Inferior parietal cortex (tissue), 1 donor: ENCODE data around the gene OXNAD1.

Experiments used
- DNase-seq: peaks from one replicate; pipeline ENCODE4 v3.0.0-alpha.2; 2016; ENCODE audit errors: extremely low spot score

The OXNAD1 gene

DNA sequence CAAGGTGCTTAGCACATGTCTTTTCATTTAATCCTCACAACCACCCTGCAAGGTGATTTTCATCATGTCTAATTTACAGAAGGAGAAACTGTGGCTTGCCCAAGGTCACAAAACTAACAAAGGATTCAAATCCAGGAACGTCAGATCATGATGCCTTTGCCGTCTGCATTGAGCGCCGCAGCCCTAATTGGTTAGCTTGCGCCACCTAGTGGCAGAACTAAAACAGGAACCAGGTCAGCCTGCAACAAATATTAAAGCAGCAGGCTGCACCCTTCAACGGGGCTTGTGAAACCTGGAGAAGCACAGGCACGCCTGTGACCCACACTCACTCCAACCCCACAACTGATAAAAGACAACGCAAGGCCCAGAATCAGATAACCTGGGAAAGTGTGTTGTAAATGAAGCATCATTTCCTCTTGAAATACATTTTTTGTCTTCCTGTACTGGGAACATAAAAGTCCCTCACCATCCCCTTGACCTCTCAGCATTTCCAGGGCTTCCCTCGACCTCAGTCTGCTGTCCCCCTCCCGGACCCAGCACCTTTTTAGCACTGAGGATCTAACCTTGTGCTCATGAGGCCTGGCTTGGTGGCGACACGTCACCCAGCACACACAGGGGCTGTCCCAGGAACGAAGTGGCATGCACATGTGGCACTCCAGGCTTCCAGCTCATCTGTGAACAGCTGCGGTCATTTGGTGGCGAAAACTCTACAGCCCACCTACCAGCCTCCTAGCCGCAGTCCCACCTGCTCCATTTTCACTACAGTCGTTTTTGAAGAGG lies 17.5 kb upstream of the OXNAD1 start:
- peak; percentile 96 for DNase-seq

DNA sequence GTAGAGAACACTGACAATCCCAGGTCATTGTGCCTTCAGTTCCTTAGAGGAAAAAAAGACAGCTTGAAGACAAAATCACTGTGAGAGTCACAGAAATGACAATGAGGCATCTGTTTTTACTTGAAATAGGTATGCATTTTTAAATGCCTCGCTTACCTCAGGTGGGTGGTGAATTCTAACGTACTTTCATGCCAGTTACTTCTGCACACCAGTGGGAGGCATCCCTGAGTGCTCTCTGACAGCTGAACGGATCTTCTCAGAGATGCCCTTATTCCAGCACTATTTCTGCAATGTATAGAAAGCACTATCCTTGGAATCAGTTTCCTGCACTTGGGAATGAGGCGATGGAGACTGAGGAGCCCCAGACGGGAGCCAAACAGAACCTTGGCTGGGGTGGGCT lies 16.5 kb upstream of the OXNAD1 start:
- no peak for DNase-seq

DNA sequence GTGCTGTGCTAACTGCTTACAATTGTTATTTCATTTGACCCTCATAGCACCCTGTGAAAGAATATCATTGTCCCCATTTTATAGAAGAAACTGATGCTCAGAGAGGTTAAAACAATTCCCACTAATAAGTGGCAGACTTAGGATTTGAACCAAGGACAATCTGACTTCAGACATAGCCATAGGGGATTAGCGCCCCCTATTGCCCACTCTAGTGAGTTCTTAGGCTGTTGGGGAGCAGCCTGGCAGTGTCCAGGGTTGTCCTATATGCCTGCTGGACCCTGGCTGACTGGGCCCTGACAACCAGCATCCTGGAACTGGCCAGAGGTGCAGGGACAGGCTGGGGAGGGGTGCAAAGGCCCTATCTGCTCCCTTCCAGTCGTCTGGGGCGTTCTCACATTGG lies 15.7 kb upstream of the OXNAD1 start:
- no peak for DNase-seq

DNA sequence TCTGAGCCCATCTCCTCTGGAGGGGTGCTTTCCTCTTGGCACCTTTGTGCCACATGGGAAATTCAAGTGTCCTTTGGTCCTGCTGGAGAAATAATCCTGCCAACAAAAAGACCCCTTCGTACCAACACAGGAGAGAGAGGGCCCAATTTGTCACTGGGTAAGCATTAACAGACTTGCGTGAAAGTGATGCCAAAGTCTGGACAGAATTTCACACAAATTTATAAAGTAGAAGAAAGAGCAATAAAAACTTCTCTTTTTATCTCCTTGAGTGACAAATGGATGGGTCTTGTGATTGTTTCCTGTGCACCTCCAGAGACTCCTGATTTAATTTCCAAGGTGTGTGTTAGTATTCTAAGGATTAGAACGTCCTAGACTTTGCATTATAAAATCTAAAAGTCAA lies 15.1 kb upstream of the OXNAD1 start:
- DNase-seq = no peak

DNA sequence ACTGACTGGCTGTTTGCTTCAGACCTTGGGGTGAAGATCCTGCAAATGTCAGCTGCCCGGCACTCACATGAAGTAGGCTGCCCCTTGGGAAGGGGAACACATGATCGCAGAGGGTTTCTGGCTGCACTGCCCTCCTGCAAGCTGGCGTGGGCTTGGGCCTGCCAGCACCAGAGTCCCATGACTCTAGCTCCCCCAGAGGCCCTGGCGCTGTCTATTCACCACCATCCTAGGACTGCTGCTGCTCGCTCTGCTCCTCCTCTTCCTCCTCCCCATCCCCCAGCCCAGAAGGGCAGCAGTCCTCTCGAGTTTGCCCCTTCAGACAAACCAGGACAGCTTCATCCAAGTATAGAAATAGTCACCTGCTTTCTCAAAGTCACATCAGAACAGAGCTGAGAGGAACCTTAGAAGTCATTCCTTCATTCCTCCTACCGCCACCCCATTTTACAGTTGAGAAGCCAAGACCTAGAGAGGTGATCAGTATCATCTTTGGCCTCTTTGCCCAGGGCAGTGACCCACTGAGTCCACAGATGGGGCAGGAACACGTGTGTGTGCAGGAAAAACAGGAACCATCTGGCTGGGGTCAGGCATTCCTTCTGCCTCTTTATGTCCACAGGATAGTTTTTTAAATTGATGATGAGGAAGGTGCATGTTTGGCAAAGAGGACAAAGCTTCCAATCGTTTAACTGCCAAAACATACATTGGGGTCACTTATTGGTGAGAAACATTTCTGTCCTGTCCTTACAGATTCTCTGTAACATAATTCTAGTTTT lies 13.5 kb upstream of the OXNAD1 start:
- DNase-seq = no peak

DNA sequence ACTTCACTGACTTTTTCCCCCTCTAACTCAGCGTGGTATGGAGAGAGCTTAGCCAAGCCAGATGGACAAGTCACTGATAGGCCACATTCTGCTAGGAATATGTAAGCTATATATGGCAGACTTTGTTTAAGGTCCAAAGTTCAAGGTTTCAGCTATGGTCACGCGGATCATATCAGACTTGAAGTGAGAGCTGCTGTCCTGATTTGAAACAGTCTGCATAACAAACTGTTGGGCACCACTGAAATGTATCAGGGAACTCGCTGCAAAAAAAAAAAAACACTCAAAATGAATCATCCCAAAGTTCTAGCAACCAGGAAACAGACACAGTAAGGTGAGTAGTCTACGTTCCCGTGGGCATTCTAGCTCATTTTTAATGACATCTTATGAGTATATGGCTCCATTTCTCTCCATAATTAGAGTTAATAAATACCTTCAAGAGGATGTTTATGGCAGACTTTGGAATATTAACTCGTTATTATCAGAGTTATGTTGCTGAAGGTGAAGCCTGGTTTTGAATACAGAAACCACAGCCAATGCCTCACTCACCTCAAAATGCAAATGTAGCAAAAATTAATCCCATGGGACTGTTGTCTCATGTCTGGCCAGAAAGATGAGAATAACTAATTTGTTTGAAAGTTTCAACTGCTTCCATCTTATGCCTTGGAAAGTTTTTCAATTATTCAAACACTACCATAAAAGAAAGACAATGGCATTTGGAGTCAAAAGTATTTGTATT lies 12.6 kb upstream of the OXNAD1 start:
- DNase-seq = no peak

DNA sequence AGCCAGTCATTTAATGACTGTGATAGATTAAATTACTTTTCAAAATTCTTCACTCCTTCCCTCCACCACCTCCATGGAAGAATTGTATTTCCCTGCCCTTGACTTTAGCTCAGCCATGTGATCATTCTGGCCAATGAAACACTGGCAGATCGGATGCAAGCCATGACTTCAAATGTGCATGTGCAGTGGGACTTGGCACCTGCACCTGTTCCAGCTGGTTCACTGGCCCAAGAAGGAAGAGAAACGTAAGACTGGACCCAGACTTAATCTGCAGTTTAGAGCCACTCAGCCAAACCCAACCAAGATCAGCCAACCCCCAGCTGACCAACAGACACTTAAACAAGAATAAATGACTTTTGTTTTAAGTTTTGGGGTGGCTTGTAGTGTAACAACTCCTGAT lies 12.0 kb upstream of the OXNAD1 start:
- DNase-seq = no peak

DNA sequence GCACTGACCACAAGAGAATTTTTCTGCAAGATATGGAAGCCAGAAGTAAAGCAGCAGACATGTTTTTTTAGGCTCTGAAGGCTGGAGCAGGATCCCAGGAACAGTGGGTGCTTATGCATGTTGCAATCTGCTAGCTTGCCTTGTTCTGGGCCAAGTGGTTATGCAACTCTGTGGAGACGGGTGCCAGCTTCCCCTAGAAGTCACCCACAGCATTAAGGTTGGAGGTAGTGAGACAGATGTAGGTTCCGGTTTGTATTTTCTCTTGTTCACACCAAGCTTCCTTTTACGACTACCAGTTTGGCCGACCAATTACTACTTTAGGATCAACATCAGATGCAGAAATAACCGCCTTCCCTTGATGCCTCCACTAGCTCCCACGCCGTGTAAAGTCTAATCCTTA lies 11.4 kb upstream of the OXNAD1 start:
- DNase-seq = peak; percentile 54

DNA sequence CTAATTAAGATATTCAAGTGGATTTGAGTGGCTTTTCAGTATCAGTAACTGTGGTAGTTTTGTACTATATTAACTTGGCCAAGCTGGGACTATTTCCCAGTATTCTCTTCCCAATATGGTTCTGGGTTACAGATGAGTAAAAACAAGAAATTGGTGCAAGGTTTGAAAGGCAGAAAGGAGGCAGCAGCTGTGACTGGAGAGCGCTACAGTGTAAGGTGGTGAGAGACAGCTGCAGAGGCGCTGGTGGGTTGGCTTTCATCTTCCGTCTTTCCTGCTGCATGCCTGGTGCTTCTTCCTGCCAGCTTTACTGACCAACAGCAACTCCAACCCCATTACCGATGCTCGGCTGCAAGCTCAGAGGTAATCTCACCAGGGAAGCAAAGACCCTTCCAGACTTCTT lies 10.1 kb upstream of the OXNAD1 start:
- no peak for DNase-seq

DNA sequence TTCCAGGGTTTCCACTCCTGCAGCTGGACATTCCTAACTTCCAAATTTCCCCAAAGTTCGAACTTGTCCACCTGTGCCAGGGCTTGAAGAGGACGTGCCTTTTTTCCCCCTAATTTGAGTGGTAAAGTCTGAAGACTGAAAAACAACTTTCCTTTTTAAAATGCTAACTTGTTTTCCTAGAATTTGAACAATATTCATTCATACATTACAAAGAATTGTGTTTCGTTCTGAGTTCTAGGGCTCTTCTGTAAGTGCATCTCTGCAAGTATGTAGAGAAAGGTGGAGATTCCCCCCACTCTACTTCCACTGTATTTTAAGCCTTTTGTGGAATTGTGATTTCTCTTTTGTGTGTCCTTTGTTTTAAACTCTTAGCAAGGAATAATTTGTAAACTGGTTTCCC lies 9.7 kb upstream of the OXNAD1 start:
- no peak for DNase-seq

DNA sequence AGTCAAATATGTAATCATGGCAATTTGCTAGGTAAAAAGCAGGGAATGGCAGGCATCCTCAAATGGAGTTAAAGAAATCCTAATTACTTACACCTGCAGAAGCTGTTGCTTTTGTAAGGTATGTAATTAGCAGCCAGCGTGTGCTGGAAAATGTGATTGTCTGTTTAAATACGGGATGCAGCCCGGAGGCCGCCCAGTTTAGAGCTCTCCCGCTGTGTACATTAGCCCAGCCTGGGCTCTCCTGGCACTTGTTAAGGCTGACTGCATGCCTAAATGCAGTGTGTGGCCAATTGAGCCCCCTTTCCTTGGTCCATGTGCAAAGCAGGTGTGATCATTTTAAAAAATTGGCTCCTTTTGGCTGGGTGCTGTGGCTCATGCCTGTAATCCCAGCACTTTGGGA lies 9.3 kb upstream of the OXNAD1 start:
- no peak for DNase-seq

DNA sequence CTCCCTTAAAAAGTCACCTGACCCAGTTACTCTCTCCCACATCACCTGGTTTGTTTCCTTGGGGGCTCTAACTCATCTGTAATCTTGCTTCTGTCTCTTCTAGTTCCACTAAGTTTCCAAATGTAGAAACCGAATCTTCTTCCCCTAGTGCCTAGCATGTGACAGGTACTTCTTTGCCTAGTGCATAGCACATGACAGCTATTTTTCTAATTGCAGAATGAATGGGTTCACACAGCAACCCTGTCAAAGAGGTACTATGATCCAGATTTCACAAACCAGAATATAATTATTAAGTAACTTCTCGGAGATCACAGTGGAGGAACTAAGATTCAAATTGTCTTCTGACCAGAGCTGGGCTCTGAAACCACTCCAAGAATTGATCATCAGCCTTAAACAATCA lies 7.7 kb upstream of the OXNAD1 start:
- no peak for DNase-seq

DNA sequence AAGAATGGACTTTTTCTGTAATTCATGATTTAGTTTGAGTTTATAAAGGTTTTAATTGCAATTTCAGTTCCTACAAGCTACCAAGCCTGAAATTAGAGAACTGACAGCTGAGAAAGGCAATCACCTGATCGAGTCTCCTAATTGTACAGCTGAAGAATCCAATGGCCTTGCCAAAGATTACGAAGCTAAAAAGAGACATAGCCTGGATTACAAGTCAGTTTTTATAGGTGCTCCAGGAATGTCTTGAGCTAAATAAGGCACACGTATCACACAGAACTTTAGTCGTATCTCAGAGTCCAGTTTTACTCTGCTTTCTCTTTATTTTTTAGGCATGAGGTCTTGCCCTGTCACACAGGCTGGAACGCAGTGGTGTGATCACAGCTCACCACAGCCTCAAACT lies 6.8 kb upstream of the OXNAD1 start:
- DNase-seq = no peak

DNA sequence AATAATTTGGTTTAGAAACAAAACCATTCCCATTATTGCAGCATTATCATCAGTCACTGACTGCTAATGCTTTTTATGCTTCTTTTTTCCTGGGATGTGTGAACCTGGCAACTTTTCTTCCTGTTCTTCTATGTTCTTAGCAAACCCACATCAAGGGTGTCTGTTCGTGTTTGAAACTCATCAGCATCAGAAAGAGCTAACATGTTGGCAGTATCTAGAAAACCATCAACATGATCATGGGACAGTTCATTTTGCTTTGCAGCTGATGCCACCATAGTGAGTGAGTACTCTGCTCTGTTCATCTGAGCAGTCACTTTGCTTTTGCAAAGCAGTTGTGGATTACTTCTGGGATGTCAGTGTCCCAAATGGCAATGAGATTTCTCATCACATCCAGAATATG lies 6.1 kb upstream of the OXNAD1 start:
- no peak for DNase-seq

DNA sequence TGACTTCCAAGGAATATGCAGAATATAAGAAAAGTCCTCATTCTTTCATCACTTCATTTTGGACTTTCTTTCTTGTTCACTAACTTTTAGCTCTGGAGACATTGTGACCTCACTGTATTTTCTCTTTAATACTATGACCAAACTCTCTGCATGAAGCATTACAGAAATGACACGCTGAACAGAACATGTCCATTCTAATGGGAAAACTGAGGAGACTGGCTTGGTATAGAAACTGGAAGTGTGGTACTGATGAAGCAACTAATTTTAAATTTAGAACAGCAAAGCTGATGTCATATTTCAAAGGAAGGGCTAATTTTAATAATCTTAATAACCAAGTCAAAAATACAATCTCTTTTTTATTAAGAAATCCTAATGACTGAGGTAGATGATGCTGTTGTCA lies 5.0 kb upstream of the OXNAD1 start:
- no peak for DNase-seq

DNA sequence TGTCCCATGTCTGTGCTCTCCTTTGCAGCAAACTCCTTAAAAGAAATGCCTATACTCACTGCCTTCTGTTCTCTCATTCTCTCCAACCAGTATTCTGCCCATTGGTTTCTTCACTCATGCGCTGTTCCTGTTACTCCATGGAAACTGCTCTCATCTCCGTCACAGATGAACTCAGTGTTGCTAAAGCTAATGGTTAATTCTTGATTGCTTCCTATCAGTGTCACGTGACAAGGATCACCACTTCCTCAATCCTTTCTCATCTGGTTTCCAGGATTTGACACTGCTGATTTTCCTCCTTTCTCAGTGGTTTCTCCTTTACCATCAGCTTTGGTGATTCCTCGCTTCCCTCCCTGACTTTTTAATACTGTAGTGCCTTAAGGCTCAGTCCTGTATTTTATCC lies 2.8 kb upstream of the OXNAD1 start:
- DNase-seq = no peak

DNA sequence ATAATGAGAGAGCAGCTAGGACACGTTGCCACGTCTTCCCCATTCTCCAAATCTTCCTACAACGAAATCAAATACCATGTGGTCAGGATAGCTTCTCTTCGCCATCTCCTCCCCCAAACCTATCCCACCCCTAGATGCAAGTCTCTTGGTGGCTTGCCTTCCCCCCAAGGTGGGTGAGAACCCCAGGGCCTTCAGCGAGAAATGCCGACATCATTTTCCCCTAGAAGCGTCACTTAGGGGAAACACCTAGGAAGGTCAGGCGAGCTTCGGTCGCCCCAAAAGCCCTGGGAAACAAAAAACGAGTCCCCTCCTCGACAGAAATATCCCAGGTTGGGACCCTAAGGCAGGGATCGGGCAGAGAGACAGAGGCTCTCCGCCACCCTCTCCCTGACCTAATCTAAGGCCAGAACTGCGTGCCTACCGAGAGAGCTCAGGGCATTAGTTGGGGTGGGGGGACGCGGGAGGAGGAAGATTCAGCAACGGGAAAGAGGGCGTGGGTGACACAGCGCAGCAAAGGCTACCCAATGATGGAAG lies 771 bp upstream of the OXNAD1 start:
- DNase-seq = no peak

DNA sequence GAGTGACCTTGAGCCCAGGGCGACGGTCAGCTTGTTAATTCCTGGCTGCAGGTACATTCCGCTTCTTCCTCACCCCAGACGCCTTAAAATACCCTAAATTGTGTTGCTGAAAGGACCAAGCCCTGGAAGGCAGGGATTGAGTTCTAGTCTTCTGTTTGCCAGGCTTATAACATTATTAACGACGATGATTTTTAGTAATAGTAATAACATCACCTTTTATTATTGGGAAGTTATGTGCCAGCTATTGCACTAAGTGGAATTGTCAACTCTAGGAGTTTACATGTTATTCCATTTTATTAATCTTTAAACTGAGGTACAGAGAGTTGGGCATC lies 409 bp downstream of the OXNAD1 start:
- no peak for DNase-seq

DNA sequence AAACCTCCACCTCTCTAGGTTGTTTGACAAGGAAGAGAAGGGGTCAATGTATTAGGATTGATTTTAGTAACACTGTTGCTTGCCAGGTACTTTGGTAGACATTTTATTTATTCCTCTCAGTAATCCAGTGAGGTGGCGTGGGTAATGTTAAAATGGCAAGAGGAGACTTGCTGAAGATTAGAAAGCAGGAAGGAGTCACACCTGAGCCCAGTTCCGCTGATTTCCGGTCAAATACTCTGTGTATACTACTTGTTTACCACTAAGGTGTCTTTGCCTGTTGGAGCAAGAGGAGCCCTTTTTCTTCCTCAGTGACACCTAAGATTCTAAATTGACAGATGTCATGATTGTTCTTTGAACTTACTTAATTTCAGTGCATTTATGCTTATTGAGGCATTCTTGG lies 1.7 kb downstream of the OXNAD1 start:
- no peak for DNase-seq

DNA sequence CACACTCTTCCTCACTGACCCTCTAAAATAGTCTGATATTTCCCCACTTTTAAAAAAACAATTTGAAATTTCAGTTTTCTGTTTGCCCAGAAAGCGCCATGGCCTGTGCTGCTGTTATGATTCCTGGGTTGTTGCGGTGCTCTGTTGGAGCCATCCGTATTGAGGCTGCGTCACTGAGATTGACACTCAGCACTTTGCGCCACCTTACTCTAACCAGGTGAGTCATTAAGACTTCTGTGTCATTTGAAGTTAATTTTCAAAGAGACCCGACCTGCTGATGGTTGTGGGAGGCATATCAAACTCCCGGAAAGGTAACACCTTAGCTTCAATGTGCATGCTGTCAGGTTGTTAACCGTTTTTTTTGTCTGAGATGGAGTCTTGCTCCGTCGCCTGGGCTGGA lies 5.8 kb downstream of the OXNAD1 start:
- no peak for DNase-seq

DNA sequence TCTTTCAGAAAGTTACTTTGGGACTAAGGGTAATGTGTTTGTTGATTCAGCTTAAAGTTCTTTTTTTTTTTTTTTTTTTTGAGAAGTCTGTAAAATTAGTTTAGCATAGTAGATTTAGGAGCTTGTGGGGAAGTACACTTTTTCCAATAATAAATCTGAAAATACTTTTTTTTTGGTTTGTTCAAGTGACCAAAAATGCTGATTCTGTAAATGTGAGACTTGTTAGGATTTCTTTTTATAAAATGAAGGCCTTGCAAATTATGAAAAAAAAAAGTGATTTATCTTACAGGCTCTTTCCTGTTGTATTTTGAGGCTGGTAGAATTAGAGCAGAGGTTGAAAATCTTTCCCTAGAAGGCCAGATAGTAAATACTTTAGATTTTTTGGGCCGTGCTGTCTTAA lies 7.6 kb downstream of the OXNAD1 start:
- DNase-seq = no peak

DNA sequence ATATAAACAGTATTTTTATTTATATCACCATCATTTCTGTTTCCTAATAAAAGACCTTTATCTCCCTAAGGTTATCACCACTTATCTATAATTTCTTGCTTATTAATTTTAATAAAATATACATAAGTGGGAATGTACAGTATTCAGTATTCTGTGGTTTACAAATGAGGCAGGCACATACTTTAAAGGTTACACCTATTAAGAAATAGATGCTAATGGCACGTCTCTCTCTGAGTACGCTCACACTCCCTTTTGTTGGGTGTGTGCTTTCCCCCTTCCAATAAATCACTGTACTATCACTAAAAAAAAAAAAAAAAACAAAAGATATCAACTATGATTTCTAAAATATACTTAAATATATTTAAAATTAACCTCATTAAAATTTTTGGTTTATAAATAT lies 8.9 kb downstream of the OXNAD1 start:
- DNase-seq = no peak

DNA sequence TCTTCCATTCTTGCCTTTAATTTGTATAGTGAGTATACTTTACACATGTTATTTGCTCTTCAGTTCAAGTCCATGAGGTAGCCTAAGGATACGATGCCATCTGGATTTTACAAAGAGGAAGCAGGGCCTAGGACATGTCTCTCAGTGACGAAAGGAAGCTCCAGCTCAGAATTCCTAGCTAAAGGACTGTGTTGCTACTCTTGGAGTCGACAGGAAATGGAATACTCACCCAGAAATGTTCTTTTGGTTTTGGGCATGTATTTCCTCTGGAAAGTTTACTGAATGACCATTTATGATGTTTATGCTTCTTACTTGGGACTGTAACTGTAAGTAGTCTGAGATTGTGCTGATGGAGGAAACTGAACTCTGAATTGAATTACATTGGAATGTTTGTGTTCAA lies 12.5 kb downstream of the OXNAD1 start:
- no peak for DNase-seq
